ENCODE data around the gene METTL25. TPM values are rescaled to one million over a fixed set of nuclear protein-coding genes. Genes with fewer than 3 reads are reported as not detected.

METTL25 gene
- polyA plus RNA-seq, 3 donors = 13.5 to 17.7 (median 17.3) TPM

DNA sequence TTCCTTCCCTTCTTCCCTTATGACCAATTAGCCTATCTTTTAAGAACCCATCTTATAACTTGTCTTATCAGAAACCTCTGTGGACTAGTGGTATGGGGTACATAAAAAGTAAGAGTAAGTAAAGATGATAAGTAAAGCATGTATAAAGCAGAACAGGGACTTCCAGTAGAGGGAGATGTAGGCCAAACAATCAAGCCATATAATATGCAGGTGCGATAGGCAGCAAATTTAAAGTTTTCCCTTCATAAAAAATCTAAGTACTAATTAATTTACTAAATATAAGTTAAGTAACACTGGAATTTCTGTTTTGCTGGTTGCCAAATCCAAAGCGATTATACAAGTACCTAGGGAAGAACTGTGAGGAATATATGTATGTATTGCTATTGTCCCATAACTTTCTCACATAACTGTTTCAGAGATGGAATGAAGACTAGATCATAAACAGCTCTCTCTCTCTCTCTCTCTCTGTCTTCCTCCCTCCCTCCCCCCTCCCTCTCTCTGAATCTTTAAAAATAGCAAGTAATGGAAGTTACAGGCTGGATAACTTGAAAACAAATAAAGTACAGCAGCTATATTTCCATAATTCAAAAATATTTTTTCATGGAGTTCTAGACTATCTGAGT lies 25.7 kb downstream of the METTL25 start:
- no peak for DNase-seq

DNA sequence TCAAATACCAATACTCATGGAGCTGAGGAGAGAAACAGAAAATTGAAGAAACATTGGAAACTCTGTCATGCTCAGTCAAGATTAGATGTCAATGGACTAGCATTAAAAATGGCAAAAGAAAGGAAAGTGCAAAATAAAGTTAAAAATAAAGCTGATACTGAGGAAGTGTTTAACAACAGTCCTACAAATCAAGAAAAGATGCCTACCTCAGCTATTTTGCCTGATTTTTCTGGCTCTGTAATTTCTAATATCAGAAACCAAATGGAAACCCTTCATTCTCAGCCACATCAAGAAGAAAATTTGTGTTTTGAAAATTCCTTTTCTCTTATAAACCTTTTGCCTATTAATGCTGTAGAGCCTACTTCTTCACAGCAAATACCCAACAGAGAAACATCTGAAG lies 40.5 kb downstream of the METTL25 start:
- no peak for DNase-seq

- DNase-seq = no peak
These were observed 42.5 kb downstream of the METTL25 start for GRCh38 chr12:82400819-82401218.

DNA sequence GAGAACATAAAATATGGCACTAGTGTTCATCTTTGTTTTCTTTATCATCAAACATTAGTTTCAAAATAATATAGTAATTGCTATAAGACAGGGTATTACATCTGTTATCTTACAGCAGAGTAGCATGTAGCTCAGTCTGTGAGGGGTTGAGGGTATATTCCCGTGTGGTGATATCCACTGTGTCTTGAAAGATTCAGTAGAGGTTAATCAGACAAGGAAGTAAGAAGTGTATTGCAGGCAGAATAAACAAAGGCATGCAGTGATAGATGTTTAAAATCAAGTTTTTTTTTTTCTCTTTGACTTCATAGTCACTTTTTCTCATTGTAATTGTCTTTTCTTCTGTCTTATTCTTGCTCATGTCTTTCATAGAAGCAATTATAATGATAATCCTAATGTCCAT lies 48.3 kb downstream of the METTL25 start:
- DNase-seq = no peak

DNA sequence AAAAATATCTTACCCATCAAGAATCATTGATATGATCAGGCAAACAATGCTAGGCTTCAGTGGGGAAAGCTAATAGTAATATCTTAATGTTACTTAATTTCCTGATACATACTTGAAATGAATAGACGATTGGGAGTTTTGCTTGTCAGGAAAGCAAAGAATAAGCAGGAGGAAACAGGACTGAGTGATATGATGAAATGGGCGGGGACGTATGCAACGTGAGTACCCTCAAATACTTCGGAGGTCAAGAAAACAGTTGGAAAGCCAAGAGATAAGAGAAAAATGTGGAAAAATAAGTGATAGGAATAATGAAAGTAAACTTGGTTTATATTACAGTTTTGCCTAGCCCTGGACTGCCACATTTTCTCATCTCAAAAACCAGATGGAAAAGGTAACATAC lies 49.2 kb downstream of the METTL25 start:
- DNase-seq = no peak

GRCh38 chr12:82408844-82409243 lies 50.5 kb downstream of the METTL25 start:
- no peak for DNase-seq

DNA sequence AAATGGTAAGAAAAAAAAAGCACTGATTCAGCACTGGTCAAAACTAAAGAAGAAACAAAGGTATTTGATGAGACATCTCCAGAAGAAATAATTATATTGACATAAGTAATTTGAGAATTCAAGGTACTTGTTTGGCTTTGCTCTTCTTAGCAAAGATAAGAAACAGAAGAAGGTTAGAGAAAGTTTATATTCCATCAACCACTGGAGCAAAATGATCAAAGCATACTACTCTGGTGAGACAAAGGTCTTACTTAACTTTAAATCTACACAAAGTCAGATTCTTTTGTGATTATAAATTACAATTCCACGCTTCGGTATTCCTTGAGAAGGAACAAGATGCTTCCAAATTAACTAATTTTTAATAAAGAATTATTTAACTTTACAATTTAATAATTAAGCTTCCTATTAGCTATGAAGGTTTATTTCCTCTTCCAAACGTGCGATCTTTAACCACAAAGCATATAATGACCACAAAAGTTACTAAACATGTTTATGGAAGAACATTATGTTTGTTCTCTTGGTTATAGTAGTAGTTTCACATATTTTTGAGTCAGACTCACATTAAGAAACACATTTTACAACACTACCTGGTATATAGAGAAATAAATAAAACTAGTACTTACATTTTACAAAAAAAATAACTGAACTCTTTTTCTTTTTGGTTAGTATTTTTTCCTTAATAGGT lies 53.4 kb downstream of the METTL25 start:
- no peak for DNase-seq

GRCh38 chr12:82412246-82412645 lies 53.9 kb downstream of the METTL25 start:
- DNase-seq = no peak

DNA sequence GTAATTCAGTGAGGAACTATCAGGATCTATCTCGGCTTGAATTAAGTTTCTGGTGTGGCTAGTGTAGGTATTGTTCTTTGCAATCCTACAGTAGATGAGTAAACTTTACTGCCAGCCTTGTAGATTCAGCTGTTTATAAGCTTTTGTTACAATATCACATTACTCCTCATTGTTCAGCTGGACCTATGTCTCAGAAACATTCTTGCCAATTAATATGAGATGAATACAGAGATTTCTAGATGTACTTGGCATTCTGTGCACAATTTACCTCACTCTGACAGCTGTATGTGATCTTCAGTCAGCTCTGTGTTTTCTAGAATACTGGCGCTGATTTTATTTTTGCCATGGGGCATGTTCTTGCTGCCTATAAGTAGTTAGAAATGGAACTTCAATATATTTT lies 55.7 kb downstream of the METTL25 start:
- no peak for DNase-seq

DNA sequence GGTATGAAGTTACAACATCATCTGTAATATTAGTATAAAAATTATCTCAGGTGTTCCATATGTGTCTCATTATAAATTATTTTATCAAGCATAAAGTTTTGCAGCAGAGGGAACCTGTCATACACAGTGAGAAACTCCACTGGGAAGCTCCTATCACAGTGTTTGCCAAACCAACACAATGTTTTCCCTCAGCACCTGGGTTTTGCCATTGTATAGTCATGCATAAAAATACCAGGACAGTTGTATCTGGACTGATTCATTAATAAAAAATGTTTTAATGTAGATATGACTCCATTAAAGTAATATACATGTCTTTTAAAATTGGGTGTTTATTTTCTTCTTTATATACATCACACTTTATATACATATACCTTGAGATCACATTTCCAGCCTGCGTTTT lies 56.6 kb downstream of the METTL25 start:
- DNase-seq = no peak

DNA sequence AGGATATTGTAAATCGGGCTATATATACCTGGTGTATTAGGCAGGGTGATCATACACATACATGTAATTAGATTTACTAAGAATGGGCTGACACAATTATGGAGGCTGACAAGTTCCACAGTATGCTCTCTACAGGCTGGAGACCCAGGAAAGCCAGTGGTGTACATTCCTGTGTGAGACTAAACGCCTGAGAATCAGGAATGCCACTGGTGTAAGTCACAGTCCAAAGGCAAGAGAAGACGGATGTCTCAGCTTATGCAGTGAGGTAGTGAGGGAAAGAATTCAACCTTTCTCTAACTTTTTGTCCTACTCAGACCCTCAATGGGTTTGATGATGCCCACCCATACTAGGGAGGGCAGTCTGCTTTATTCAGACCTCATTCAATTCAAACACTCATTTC lies 57.1 kb downstream of the METTL25 start:
- no peak for DNase-seq

DNA sequence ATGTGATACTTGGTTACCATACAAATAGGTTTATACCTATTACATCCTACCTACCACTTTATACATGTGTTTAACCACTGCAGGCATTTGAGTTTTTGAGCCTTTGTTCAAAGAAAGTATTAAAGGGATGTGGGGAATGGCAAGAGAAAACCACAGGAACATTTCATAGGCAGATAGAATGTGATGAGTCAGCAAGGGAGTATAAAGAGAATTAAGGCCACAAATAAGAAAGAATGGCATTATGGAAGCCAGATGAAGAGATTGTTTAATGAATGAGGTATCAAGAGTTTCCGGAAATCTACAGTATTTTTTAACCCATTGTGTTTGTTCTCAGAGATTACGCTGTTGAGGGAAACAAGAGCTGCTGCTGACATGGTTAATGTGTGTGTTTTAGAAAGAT lies 66.9 kb downstream of the METTL25 start:
- no peak for DNase-seq

DNA sequence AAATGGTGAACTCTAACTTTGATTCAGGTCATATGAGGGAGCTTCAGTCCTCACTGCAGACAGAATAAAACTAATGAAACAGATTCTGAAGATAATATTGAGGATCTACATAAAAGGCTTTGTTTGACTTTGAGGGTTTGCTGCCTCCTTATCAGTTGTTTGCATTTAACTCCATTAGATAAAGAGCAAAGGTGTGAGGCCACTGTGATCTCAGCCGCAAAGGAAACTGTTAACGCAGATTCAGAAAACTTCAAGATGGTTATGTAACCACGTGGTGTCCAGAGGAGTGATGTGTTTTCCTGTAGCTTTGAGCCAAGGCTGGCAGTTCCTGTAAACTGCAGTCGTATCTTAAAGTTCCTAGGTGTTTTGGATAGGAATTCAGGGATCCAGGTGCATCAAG lies 67.8 kb downstream of the METTL25 start:
- DNase-seq = no peak

- DNase-seq = no peak
These were observed 68.3 kb downstream of the METTL25 start for GRCh38 chr12:82426586-82426985.

GRCh38 chr12:82430541-82431145 lies 72.3 kb downstream of the METTL25 start:
- DNase-seq = no peak

DNA sequence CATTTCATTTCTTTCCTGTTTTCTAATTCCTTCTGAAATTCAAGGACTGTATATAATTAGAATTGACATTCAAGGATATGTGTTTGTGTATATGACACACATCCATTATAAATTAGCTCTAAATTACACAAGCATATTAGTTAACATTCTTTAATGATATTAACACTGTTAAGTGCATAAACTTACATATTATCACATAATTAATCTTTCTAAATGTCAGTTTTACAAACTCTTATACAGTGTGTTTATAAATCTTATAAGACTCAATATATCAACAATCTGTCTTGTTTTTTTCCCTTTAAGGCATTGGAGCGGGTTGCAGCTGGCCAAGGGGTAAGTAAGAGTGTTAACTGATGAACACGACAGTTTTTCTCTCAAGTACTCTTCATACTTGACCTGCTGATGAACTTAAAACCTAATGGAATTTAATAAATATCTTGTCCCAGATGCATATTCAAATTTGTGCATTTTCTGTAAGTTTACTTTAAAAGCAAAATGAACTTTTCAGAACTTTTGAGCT lies 76.1 kb downstream of the METTL25 start:
- no peak for DNase-seq

GRCh38 chr12:82436354-82436753 lies 78.0 kb downstream of the METTL25 start:
- no peak for DNase-seq

GRCh38 chr12:82437744-82438143 lies 79.4 kb downstream of the METTL25 start:
- no peak for DNase-seq

DNA sequence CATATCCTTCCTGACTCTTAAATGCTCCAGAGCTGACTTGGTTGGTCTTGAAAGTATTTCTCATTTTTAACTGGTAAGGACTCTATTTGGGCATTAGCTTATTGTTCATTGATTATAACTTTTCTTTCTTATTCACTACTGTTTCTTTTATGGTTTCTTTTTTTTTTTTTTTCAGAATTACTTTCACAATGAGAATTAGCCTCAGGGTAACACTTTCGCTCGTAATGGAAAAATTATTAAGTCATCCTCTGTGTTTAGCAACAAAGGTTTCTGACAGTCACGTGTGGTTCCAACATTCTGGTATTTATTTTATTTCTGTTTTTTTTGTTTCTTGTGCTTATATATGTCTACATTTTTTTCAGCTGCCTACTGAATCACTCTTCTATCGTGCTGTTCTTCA lies 80.0 kb downstream of the METTL25 start:
- DNase-seq = no peak

GRCh38 chr12:82440885-82441284 lies 82.6 kb downstream of the METTL25 start:
- no peak for DNase-seq

- no peak for DNase-seq
These were observed 90.7 kb downstream of the METTL25 start for GRCh38 chr12:82448911-82449578.

GRCh38 chr12:82456633-82457032 lies 98.3 kb downstream of the METTL25 start:
- no peak for DNase-seq

DNA sequence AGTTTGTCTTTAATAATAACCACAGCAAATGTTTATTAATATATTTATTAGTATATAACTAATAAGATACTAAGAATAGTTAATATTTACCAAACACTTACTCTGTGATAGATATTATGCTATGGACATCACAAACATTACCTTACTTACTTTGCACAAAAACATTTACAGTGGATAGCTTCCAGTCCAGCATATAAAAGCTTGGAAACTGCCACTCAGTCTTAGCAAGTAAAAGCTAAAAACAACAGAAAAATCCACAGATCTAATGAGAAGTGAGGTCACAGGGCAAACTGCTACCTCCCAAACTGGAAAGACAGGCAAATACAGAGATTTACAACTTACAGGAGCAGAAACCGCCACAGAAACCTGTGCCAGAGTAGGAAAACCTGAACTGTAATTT lies 99.8 kb downstream of the METTL25 start:
- DNase-seq = peak; percentile 30
